Dedifferentiated amniotic fluid mesenchymal stem cell (primary cell): Measurements from ENCODE around the gene SAMD10.

Experiments
- DNase-seq: peaks from one replicate; pipeline ENCODE4 v3.0.0-alpha.2; 2016; ENCODE audit errors: extremely low spot score

SAMD10 gene

GRCh38 chr20:63956664-63957003 is 22.8 kb downstream of the SAMD10 start:
- no peak for DNase-seq

- DNase-seq: peak; percentile 77
Measured at GRCh38 chr20:63955827-63956663, 23.4 kb downstream of the SAMD10 start, which contains the start of gene UCKL1. Gene UCKL1 (minus strand): TSS chr20:63956416. CDS start chr20:63956372, 44 bp downstream.

DNA sequence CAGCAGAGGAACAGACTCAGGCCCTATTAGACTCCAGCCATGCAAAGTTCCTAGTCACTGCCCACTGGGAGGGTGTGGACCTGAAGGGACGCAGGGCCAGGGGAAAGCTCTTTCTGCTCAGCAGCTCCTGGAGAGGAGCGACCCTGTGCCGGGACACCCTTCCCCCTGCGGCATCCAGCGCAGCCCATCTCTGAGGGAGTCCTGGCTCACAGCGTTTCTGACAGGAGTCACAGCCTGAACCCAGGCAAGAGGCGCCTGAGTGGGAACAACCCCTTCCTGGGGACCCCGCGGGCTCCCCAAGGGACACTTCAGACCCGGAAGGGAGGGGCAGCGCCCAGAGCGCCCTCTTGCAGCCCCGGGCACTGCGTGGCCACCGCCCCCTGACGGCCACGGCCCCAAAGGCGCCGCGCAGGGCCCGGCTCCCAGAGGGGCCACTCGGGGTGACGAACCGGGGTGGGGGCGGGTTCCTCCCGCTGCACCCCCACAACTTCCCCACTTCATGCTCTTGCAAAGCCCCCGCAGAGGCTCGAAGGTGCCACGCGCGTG is 24.1 kb downstream of the SAMD10 start:
- DNase-seq: no peak

DNA sequence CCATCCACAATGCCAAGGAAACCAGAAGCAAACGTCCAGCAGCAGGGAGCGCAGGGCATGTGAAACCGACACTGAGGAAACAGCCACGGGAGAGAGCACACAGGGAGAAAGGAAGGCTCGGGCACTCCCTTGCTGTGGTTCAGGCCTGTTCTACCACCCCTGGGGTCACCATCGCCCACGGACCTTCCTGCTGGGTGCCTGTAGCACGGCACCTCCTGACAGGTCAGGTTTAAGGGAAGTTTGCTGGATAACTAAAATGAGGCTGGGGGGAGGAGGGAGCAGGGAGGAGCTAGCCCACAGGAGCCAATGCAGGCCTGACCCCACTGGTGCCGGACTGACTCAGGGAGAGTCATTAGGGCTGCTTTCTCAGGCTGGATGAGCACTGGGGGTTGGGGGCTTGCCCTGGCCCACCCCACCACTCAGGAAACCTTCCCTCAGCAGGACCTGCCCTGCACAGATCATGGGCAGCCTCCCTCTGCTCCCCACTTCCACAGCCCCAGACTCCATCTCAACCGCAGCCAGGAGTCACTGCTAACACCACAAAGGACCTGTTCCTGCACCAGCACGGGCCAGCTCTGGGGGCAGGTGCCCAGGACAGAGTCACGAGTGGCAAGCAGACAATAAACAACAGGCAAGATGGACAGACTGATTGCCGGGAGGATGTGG is 25.5 kb downstream of the SAMD10 start:
- DNase-seq: no peak

DNA sequence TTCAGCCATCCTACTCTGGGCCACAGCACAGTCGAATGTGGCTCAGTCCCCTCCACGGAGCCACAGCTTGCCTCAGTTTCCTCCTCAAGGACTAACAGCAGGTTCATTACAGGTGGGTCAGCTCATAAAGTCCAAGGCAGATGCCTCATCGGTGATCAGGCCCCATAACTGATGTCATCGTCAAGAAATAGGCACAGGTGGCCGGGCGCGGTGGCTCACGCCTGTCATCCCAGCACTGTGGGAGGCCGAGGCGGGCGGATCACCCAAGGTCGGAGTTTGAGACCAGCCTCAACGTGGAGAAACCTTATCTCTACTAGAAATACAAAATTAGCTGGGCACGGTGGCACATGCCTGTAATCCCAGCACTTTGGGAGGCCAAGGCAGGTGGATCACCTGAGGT is 26.7 kb downstream of the SAMD10 start:
- no peak for DNase-seq

- no peak for DNase-seq
Measured at GRCh38 chr20:63952210-63952535, 27.3 kb downstream of the SAMD10 start.

GRCh38 chr20:63951398-63952209 is 27.8 kb downstream of the SAMD10 start:
- no peak for DNase-seq

DNA sequence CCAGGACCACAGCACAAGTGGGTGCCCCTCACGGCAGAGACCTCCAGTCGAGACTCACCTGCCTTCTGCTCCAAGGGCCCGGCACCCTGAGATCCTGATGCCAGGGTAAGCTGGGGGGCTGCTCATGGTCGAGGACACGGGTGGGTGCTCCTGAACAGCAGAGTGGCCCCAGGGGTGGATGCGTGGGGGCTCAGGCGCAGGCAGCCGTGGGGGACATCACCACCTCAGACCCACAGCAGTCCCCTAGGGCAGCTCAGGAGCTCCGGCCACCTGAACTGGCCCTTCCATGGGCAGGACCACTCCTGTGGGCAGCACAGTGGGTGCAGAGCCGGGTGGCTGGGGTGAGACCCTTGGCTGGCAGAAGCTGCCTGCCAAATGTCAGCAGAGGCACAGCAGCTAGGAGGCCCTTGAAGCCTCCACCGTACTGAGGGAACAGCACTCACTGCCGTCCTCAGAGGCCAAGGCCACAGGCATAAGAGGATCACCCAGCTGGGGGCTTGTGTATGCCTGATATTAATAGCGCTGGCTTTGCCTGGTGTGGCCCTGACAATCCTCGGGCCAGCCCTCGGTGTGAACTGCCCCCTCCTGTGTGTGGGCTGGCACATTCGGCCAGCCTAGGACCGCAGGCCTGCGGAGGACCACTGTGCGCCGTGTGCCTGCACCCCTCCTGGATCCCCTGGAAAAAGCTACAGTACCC is 28.6 kb downstream of the SAMD10 start:
- DNase-seq: no peak

- no peak for DNase-seq
Measured at GRCh38 chr20:63947638-63948456, 31.6 kb downstream of the SAMD10 start.

GRCh38 chr20:63946986-63947637 is 32.3 kb downstream of the SAMD10 start:
- DNase-seq: no peak

DNA sequence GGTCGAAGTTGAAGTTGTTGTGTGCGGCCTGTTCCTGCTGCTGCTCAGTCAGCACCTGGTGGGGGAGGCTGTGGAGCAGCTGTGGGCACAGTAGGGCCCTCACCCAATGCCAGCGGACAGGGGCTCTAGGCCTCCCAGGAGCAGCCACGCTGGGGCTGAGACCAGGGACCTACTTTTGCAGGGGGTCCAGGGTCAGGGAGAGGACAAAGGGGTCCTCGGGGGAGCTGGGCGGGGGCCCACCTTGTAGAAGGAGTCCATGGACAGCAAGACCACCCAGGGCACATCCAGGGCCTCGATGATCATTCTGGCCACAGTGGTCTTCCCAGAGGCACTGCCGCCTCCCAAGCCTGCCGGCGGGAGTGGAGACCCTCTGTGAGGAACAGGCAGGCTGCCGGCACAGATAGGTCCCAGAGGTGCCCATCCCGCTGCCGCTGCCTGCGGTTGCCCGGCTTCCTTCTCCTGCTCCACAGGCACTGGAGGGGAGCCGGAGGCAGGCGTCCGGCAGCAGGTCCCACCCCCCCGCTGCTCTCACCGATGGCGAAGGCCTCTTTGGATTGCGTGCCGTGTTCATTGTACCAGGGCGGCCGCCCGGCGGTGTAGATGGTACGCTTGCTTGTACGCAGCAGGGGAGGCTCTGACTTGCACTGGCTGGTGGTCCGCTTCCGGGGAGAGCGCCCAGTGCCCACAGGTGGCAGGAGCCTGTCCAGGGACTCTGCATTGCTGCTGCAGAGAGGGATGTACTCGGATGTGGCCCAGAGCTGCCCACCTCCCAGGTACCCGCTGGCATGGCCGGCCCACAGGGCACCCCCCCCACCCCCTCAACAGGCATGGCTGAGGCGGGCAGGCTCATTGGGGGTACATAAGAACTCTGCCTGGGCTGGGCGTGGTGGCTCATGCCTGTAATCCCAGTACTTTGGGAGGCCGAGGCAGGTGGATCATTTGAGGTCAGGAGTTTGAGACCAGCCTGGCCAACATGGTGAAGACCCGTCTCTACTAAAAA is 33.2 kb downstream of the SAMD10 start:
- DNase-seq: no peak

GRCh38 chr20:63945031-63945658 is 34.3 kb downstream of the SAMD10 start:
- DNase-seq: no peak

DNA sequence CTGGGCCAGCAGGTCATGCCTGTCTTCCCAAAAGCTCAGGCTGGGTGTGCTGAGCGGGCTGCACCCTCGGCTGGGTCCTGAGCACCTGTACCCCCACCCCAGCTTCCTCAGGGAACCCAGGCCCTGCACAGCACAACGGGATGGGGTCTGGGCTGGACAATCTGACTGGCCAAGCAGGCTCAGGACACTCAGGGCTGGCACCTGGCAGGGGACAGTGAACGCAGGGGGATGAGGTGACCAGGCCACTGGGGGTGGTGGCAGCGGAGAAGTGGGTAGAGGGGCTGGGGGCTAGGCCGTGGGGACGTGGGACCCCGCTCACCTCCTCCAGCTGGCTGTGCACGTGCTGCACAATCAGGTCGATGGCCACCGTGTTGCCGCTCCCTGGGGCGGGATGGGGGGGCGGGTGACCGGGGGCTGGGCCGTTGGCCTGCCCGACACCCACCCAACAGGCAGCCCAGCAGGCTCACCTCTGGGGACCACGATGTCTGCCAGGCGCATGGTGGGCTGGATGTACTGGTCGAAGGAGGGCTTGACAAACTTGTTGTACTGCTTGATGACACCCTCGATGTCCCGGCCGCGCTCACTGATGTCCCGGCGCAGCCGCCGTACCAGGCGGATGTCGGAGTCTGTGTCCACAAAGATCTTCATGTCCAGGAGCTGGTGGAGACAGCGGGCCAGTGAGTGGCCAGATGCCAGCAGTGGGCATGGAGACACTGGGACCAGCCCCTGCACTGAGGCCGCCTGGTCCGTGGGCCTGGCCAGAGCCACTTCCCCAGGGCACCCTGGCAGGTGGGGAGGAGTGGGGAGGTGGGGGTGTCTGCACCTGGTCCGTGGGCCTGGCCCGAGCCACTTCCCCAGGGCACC is 35.1 kb downstream of the SAMD10 start:
- DNase-seq: no peak

DNA sequence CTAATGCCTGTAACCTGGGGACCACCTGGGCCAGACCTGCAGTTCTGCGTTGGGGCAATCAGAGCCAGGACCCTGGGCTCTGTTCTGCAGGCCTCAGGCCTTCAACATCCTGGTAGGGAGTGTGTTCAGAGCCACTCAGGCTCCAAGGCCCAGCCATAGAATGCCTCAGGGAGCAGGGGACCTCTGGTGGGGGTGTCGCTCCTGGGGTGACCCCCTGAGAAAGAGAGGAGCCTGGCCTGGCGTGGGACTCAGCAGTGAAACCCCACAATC is 35.7 kb downstream of the SAMD10 start:
- no peak for DNase-seq

- no peak for DNase-seq
Measured at GRCh38 chr20:63942969-63943807, 36.3 kb downstream of the SAMD10 start.

DNA sequence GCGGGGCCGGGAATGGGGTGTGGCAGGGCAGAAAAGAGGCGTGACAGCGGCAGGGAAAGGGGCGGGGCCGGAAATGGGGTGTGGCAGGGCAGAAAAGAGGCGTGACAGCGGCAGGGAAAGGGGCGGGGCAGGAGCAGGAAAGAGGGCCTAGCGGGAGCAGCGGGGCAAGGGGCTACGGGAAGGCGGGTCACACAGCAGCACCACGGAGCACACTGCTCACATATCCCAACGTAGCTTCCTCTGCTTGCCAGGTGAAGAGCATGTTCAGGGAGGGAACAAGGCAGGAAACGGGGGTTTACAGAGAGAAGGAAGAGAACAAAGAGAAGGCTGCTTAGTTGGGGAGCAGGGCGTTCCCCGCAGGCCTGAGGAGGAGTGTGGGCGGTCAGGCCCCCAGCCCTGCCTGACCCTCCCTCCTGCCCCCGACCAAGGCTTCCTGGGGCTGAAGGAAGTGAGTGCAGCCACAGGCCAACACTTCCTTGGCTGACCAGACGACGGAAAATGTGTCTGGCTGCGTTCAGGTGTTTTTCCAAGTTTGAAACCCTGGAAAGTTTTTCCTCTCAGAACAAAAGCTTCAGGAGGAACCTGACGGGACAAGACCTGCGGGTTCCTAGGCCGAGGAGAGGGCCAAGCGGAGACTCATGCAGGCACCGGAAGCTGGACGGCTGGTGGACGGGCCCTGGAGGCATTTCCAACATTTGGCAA is 37.0 kb downstream of the SAMD10 start:
- DNase-seq: no peak
